Mesenchymal stem cell (in vitro differentiated cells and primary cell): ENCODE data around the gene CARD11.

ENCODE experiments used
- DNase-seq: peaks from one replicate; pipeline ENCODE4 v3.0.0-alpha.2; 2013
- H2AFZ ChIP-seq: one replicate; pipeline ENCODE4 v1.6.1; 2013; ENCODE audit warnings: low read depth, mild to moderate bottlenecking, control low read depth, inconsistent platforms, low read length, moderate library complexity
- H2AK5ac ChIP-seq: 2 replicates; pipeline ENCODE4 v1.6.1; 2013; ENCODE audit warnings: low read length, moderate library complexity, mild to moderate bottlenecking, inconsistent platforms; ENCODE audit not compliant: severe bottlenecking
- H2BK120ac ChIP-seq: one replicate; pipeline ENCODE4 v1.6.1; 2013; ENCODE audit warnings: low read depth, mild to moderate bottlenecking, inconsistent platforms, low read length, moderate library complexity
- H2BK12ac ChIP-seq, 2 experiments: one replicate each; pipeline ENCODE4 v1.6.1; 2013; ENCODE audit warnings: inconsistent platforms in 2 of 2, low read length in 2 of 2, mild to moderate bottlenecking in 2 of 2, moderate library complexity in 2 of 2, control low read depth in 1 of 2
- H2BK15ac ChIP-seq: one replicate; pipeline ENCODE4 v1.6.1; 2013; ENCODE audit warnings: mild to moderate bottlenecking, low read depth, inconsistent platforms; ENCODE audit not compliant: poor library complexity, severe bottlenecking
- H2BK5ac ChIP-seq: 2 replicates; pipeline ENCODE4 v1.6.1; 2013; ENCODE audit warnings: low read depth, mild to moderate bottlenecking, low read length, control low read depth, inconsistent platforms; ENCODE audit not compliant: poor library complexity, severe bottlenecking
- H3K14ac ChIP-seq, 2 experiments: one replicate each; pipeline ENCODE4 v1.6.1; 2013; ENCODE audit warnings: inconsistent platforms in 2 of 2, low read length in 2 of 2, control low read depth in 1 of 2, mild to moderate bottlenecking in 1 of 2, moderate library complexity in 1 of 2
- H3K18ac ChIP-seq, 2 experiments: one replicate each; pipeline ENCODE4 v1.6.1; 2013; ENCODE audit warnings: inconsistent platforms in 2 of 2, low read length in 2 of 2, control low read depth in 1 of 2, low read depth in 1 of 2, mild to moderate bottlenecking in 1 of 2
- H3K23ac ChIP-seq, 2 experiments: one replicate each; pipeline ENCODE4 v1.6.1; 2013; ENCODE audit warnings: inconsistent platforms in 2 of 2, low read length in 2 of 2, mild to moderate bottlenecking in 2 of 2, moderate library complexity in 2 of 2, control low read depth in 1 of 2
- H3K27ac ChIP-seq: 2 replicates; pipeline ENCODE4 v1.5.1; 2013; ENCODE audit warnings: mild to moderate bottlenecking, moderate library complexity, low read length, control low read depth, inconsistent platforms; ENCODE audit not compliant: poor library complexity, severe bottlenecking
- H3K27me3 ChIP-seq, 2 experiments: 2 replicates each; pipeline versions ENCODE4 v1.6.1 to v1.7.0; 2013; ENCODE audit warnings: low read length in 2 of 2, mild to moderate bottlenecking in 2 of 2, moderate library complexity in 2 of 2, control low read depth in 1 of 2, inconsistent platforms in 1 of 2; ENCODE audit not compliant: control insufficient read depth in 1 of 2, insufficient read depth in 1 of 2
- H3K36me3 ChIP-seq, 2 experiments: 2 replicates each; pipeline versions ENCODE4 v1.6.1 to v1.7.0; 2013; ENCODE audit warnings: low read length in 2 of 2, control low read depth in 1 of 2, inconsistent platforms in 1 of 2, low read depth in 1 of 2, mild to moderate bottlenecking in 1 of 2; ENCODE audit not compliant: insufficient read depth in 2 of 2, control insufficient read depth in 1 of 2
- H3K4ac ChIP-seq, 2 experiments: one replicate each; pipeline ENCODE4 v1.6.1; 2013; ENCODE audit warnings: inconsistent platforms in 2 of 2, low read length in 2 of 2, mild to moderate bottlenecking in 2 of 2, moderate library complexity in 2 of 2, control low read depth in 1 of 2, low read depth in 1 of 2
- H3K4me1 ChIP-seq: 2 replicates; pipeline ENCODE4 v1.6.1; 2013; ENCODE audit warnings: low read depth, low read length, control low read depth; ENCODE audit not compliant: control insufficient read depth, insufficient read depth
- H3K4me2 ChIP-seq: 2 replicates; pipeline ENCODE4 v1.6.1; 2013; ENCODE audit warnings: low read length, mild to moderate bottlenecking, inconsistent platforms; ENCODE audit not compliant: poor library complexity, severe bottlenecking
- H3K4me3 ChIP-seq, 2 experiments: 2 replicates each; pipeline versions ENCODE4 v1.5.1 to v1.7.0; 2013; ENCODE audit warnings: low read length in 2 of 2, mild to moderate bottlenecking in 2 of 2, control low read depth in 1 of 2, low read depth in 1 of 2; ENCODE audit not compliant: insufficient read depth in 1 of 2
- H3K79me1 ChIP-seq: replicated peaks from 2 replicates; pipeline ENCODE4 v1.6.1; 2013; ENCODE audit warnings: mild to moderate bottlenecking, control low read depth, low read length, inconsistent platforms; ENCODE audit not compliant: poor library complexity, severe bottlenecking
- H3K9ac ChIP-seq: 2 replicates; pipeline ENCODE4 v1.7.0; 2013; ENCODE audit warnings: mild to moderate bottlenecking, low read length, moderate library complexity
- H3K9me3 ChIP-seq: 2 replicates; pipeline ENCODE4 v1.7.0; 2013; ENCODE audit warnings: mild to moderate bottlenecking, low read length; ENCODE audit not compliant: control insufficient read depth
- H4K8ac ChIP-seq: one replicate; pipeline ENCODE4 v1.6.1; 2013; ENCODE audit warnings: inconsistent platforms, mild to moderate bottlenecking, low read length, moderate library complexity
- H4K91ac ChIP-seq: one replicate; pipeline ENCODE4 v1.6.1; 2013; ENCODE audit warnings: mild to moderate bottlenecking, low read length, inconsistent platforms
- WGBS: methylation state at CpG from one replicate; pipeline ENCODE4 v1.1.7; 2013; ENCODE audit warnings: mixed read lengths; 5-methylcytosine and 5-hydroxymethylcytosine counted together

The CARD11 gene

DNA sequence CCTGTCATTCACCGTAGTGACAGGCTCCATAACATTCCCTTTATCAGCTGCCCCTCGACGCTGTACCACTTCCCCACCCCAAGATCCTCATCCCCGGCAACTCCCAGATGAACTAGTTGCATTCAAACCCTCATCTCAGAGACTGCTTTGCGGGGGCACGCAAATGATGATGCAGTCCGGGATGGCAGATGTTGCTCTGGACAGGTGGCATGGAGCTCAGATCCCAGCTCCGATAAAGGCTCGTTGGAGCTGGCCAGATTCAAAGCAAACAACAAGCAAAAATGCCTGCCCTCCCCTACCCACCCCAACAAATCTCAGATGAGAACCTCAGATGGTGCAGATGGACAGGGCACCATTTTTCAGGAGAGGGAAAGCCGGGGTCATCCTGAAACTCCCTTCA, 46.7 kb downstream of the CARD11 start:
- H3K23ac ChIP-seq: no peak overlapping the region
- no peak overlapping the region for H3K4me2 ChIP-seq
- H3K27me3 ChIP-seq: no peaks in the 10 kb centered on the region
- H3K9ac ChIP-seq: no peak overlapping the region
- 86% methylated on average over 9 of the region's 10 CpGs for WGBS
- no peaks in the 10 kb centered on the region for H3K4me1 ChIP-seq
- H4K8ac ChIP-seq: no peak overlapping the region
- H2AK5ac ChIP-seq: no peak overlapping the region
- no peak overlapping the region for H3K14ac ChIP-seq
- H2BK120ac ChIP-seq: no peak overlapping the region
- no peak overlapping the region for H2BK15ac ChIP-seq
- H2BK5ac ChIP-seq: no peak overlapping the region
- no peak overlapping the region for H3K4ac ChIP-seq
- H3K27ac ChIP-seq: no peak overlapping the region
- no peaks in the 10 kb centered on the region for H3K79me1 ChIP-seq
- H3K4me3 ChIP-seq: no peak overlapping the region
- H4K91ac ChIP-seq: no peak overlapping the region
- H3K9me3 ChIP-seq: peaks cover 2% of the 10 kb centered on the region
- no peaks in the 10 kb centered on the region for H3K36me3 ChIP-seq
- H3K18ac ChIP-seq: no peak overlapping the region
- H2AFZ ChIP-seq: no peak overlapping the region
- no peak for DNase-seq
- H2BK12ac ChIP-seq: no peak overlapping the region

DNA sequence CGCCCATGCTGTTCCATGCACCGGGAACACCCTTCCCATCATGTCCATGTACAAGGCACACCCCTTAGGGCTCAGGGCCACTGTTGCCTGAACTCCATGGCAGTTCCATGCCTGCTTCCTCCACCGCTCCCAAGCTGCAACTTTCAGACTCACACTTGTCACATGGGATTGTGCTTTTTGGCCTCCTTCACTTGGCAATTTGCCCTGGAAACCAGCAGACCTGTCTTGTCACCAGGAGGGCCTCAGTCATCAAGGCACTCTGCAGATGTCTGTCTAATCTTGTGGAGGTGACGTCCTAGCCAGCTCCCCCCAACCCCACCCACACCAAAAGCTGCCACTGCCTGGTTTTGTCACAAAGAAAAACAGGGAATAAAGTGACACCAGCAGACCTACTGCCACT, 47.5 kb downstream of the CARD11 start:
- Histone ChIP-seq H3K23ac (no peak overlapping the region), H4K8ac (no peak overlapping the region), H2BK12ac (no peak overlapping the region), H3K36me3 (no peaks in the 10 kb centered on the region), H3K4ac (no peak overlapping the region), H3K9me3 (peaks cover 7% of the 10 kb centered on the region), H4K91ac (no peak overlapping the region), H2BK15ac (no peak overlapping the region), H2BK120ac (no peak overlapping the region), H3K4me3 (no peak overlapping the region), H3K18ac (no peak overlapping the region), H3K14ac (no peak overlapping the region), H2AK5ac (no peak overlapping the region), H3K27ac (no peak overlapping the region), H2BK5ac (no peak overlapping the region), H3K9ac (no peak overlapping the region), H3K4me2 (no peak overlapping the region), H3K4me1 (no peaks in the 10 kb centered on the region), H3K79me1 (no peaks in the 10 kb centered on the region), H3K27me3 (no peaks in the 10 kb centered on the region), H2AFZ (no peak overlapping the region)
- DNase-seq: no peak
- 85% methylated on average over 4 of the region's 4 CpGs for WGBS

GRCh38 chr7:2993868-2994267, 49.8 kb downstream of the CARD11 start:
- Histone ChIP-seq H3K4me2 (no peak overlapping the region), H3K36me3 (no peaks in the 10 kb centered on the region), H2BK5ac (no peak overlapping the region), H3K14ac (peak overlapping the region in 1 of 2 experiments; percentile 68), H2BK12ac (no peak overlapping the region), H3K9ac (no peak overlapping the region), H3K4me3 (no peak overlapping the region), H3K27me3 (no peaks in the 10 kb centered on the region), H4K91ac (no peak overlapping the region), H2BK15ac (no peak overlapping the region), H3K18ac (no peak overlapping the region), H3K4ac (no peak overlapping the region), H3K23ac (no peak overlapping the region), H3K9me3 (peaks cover 9% of the 10 kb centered on the region), H2AK5ac (no peak overlapping the region), H2AFZ (no peak overlapping the region), H3K27ac (no peak overlapping the region), H3K4me1 (no peaks in the 10 kb centered on the region), H2BK120ac (no peak overlapping the region), H3K79me1 (no peaks in the 10 kb centered on the region), H4K8ac (no peak overlapping the region)
- DNase-seq: no peak
- WGBS: 93% methylated on average over 14 of the region's 14 CpGs

GRCh38 chr7:2993396-2993795, 50.3 kb downstream of the CARD11 start:
- DNase-seq: no peak
- Histone ChIP-seq H3K27ac (no peak overlapping the region), H3K14ac (no peak overlapping the region), H3K18ac (no peak overlapping the region), H3K4me2 (no peak overlapping the region), H2BK15ac (no peak overlapping the region), H3K36me3 (no peaks in the 10 kb centered on the region), H4K91ac (no peak overlapping the region), H3K23ac (no peak overlapping the region), H3K9ac (no peak overlapping the region), H3K4me3 (no peak overlapping the region), H2AFZ (no peak overlapping the region), H2AK5ac (no peak overlapping the region), H4K8ac (no peak overlapping the region), H3K9me3 (peaks cover 9% of the 10 kb centered on the region), H3K79me1 (no peaks in the 10 kb centered on the region), H3K4ac (no peak overlapping the region), H2BK5ac (no peak overlapping the region), H2BK120ac (no peak overlapping the region), H3K27me3 (no peaks in the 10 kb centered on the region), H3K4me1 (no peaks in the 10 kb centered on the region), H2BK12ac (no peak overlapping the region)
- WGBS: 85% methylated on average over 17 of the region's 17 CpGs
